ENCODE results near the gene DCAF8L1.

The DCAF8L1 gene

DNA sequence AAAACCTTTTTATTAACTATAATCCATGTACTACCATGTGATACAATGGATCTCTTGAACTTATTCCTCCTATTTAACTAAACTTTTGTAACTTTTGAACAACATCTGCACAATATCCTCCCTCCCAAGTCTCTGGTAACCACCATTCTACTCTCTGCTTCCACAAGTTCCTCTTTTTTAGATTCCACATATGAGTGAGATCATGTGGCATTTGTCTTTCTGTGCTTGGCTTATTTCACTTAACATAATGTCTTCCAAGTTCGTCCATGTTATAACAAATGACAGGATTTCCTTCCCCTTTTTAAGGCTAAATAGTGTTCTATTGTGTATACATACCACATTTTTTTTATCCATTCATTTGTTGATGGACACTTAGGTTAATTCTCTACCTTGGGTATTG is 28.1 kb downstream of the DCAF8L1 start:
- TF ChIP-seq, protein P1, sequence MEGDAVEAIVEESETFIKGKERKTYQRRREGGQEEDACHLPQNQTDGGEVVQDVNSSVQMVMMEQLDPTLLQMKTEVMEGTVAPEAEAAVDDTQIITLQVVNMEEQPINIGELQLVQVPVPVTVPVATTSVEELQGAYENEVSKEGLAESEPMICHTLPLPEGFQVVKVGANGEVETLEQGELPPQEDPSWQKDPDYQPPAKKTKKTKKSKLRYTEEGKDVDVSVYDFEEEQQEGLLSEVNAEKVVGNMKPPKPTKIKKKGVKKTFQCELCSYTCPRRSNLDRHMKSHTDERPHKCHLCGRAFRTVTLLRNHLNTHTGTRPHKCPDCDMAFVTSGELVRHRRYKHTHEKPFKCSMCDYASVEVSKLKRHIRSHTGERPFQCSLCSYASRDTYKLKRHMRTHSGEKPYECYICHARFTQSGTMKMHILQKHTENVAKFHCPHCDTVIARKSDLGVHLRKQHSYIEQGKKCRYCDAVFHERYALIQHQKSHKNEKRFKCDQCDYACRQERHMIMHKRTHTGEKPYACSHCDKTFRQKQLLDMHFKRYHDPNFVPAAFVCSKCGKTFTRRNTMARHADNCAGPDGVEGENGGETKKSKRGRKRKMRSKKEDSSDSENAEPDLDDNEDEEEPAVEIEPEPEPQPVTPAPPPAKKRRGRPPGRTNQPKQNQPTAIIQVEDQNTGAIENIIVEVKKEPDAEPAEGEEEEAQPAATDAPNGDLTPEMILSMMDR (IDR thresholded peaks at IDR 0.05; ENCODE audit: insufficient read depth, low read length, poor library complexity, severe bottlenecking): no peak

DNA sequence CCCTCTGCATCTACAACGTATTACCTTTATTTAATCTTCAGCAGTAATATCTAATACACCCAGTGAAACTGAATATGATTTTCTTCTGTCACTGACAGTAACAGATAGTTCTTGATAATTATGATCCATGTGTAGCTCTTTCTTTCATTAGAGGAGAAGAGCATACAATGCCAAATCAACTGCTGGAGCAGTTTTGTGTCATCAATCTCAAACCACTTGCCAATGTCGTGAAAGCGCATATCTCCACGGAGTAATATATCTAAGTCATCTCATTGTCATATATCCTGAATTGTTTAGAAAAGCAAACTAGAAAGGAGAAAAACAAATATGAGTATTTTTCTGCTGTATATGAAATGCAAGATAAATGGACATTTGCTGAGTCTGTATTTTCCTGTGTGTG is 47.9 kb downstream of the DCAF8L1 start:
- Histone ChIP-seq H3K36me3 (ENCODE audit: control insufficient read depth, insufficient read depth, low read length) (no peaks in the 10 kb centered on the region), H3K4me3 (replicated peaks; ENCODE audit: low read depth, low read length) (no peak overlapping the region), H3K27me3 (replicated peaks; ENCODE audit: control insufficient read depth, insufficient read depth, low read length) (no peaks in the 10 kb centered on the region)
- no peak for DNase-seq (ENCODE audit: extremely low read depth, insufficient read length)
- TF ChIP-seq, protein P1 (IDR thresholded peaks at IDR 0.05; ENCODE audit: insufficient read depth, low read length, poor library complexity, severe bottlenecking): no peak

More for the DNA sequence above, 28.1 kb downstream of the DCAF8L1 start:
- H3K36me3 ChIP-seq (ENCODE audit: control insufficient read depth, insufficient read depth, low read length): no peaks in the 10 kb centered on the region
- DNase-seq (ENCODE audit: extremely low read depth, insufficient read length): no peak
- no peaks in the 10 kb centered on the region for H3K27me3 ChIP-seq (replicated peaks; ENCODE audit: control insufficient read depth, insufficient read depth, low read length)
- H3K4me3 ChIP-seq (replicated peaks; ENCODE audit: low read depth, low read length): no peak overlapping the region

Measured in GM06990 (cell line).